K562 (cell line): ENCODE measurements around the gene HEXIM2. TPM values are rescaled to one million over a fixed set of nuclear protein-coding genes. Genes with fewer than 3 reads are reported as not detected.

Experiments
- ATF2 ChIP-seq: sonication (generic); formaldehyde crosslinking; IDR thresholded peaks from 2 replicates; pipeline ENCODE4 v1.8.1; 2022; ENCODE audit warnings: missing genetic modification reagents
- BRD4 ChIP-seq: fragments of 200-600 bp; sonication (generic); IDR thresholded peaks from 2 replicates; pipeline ENCODE4 v1.6.1; 2017; ENCODE audit warnings: inconsistent platforms
- CSDE1 ChIP-seq, 2 experiments: fragments of 450-650 bp; IDR thresholded peaks; 2 replicates each; pipeline ENCODE4 v1.6.1; 2016; ENCODE audit warnings: mild to moderate bottlenecking in 1 of 2
- DEAF1 ChIP-seq: fragments of 450-650 bp; formaldehyde crosslinking; IDR thresholded peaks from 2 replicates; pipeline ENCODE4 v1.4.0; 2020; ENCODE audit warnings: mild to moderate bottlenecking, moderate library complexity
- FUS ChIP-seq: fragments of 200-400 bp; formaldehyde crosslinking; optimal IDR thresholded peaks from 2 replicates; pipeline ENCODE3; 2017; ENCODE audit warnings: low read depth, low read length
- MCM5 ChIP-seq: fragments of 450-650 bp; IDR thresholded peaks from 2 replicates; pipeline ENCODE4 v1.6.1; 2016; ENCODE audit warnings: low read depth
- POLR2AphosphoS2 ChIP-seq: IDR thresholded peaks from 2 replicates; pipeline ENCODE4 v1.6.1; 2012; ENCODE audit warnings: low read length, improper control_type of control experiment
- POU5F1 ChIP-seq: fragments of 150-350 bp; IDR thresholded peaks from 2 replicates; pipeline ENCODE4 v1.6.1; 2014; ENCODE audit warnings: borderline replicate concordance, low read length, low read depth, mild to moderate bottlenecking; ENCODE audit not compliant: partially characterized antibody
- PTTG1 ChIP-seq: fragments of 450-650 bp; IDR thresholded peaks from 2 replicates; pipeline ENCODE4 v1.6.1; 2016; ENCODE audit warnings: low read depth, mild to moderate bottlenecking, missing genetic modification characterization, missing compliant biosample characterization
- SIN3B ChIP-seq: fragments of 450-650 bp; IDR thresholded peaks from 2 replicates; pipeline ENCODE4 v1.6.1; 2017; ENCODE audit warnings: low read depth, mild to moderate bottlenecking, moderate library complexity
- SMC3 ChIP-seq: conservative IDR thresholded peaks from 2 replicates; pipeline ENCODE4 v1.6.1; 2011; ENCODE audit warnings: low read depth, low read length, improper control_type of control experiment; ENCODE audit not compliant: insufficient read depth
- SRSF1 ChIP-seq: fragments of 200-400 bp; formaldehyde crosslinking; IDR thresholded peaks from 2 replicates; pipeline ENCODE4 v1.6.1; 2017; ENCODE audit warnings: mild to moderate bottlenecking, low read depth, low read length, moderate library complexity
- TCFL5 ChIP-seq: fragments of 250-450 bp; sonication (Bioruptor Pico); conservative IDR thresholded peaks from 2 replicates; pipeline ENCODE4 v1.6.1; 2021; ENCODE audit warnings: mild to moderate bottlenecking, moderate library complexity, matching md5 sums
- TEAD1 ChIP-seq, 2 experiments: fragments of 450-650 bp in 1 of 2; sonication (generic) in 1 of 2; formaldehyde crosslinking; IDR thresholded peaks; 2 replicates each; pipeline versions ENCODE4 v1.4.0 to v1.8.0; 2020 to 2022; ENCODE audit warnings: mild to moderate bottlenecking in 2 of 2, missing genetic modification reagents in 1 of 2
- ZNF134 ChIP-seq: fragments of 250-450 bp; sonication (Bioruptor Pico); conservative IDR thresholded peaks from 2 replicates; pipeline ENCODE4 v1.4.0; 2020
- ZNF253 ChIP-seq: fragments of 250-450 bp; sonication (Bioruptor Pico); conservative IDR thresholded peaks from 2 replicates; pipeline ENCODE4 v1.6.1; 2021; ENCODE audit warnings: mild to moderate bottlenecking
- ZNF644 ChIP-seq: fragments of 200-800 bp; sonication (Bioruptor generic); IDR thresholded peaks from 2 replicates; pipeline ENCODE4 v1.6.1; 2016; ENCODE audit warnings: low read depth, missing genetic modification characterization, missing compliant biosample characterization
- ZNF668 ChIP-seq: fragments of 250-450 bp; sonication (Bioruptor Pico); IDR thresholded peaks from 2 replicates; pipeline ENCODE4 v1.8.0; 2022; ENCODE audit warnings: mild to moderate bottlenecking, inconsistent platforms
- ZNF699 ChIP-seq: fragments of 250-450 bp; sonication (Bioruptor Pico); IDR thresholded peaks from 2 replicates; pipeline ENCODE4 v1.8.0; 2021; ENCODE audit warnings: mild to moderate bottlenecking, moderate library complexity; ENCODE audit not compliant: insufficient replicate concordance
- ZNF76 ChIP-seq: fragments of 250-450 bp; sonication (Bioruptor Pico); IDR thresholded peaks from 2 replicates; pipeline ENCODE4 v1.4.0; 2020; ENCODE audit warnings: mild to moderate bottlenecking, moderate library complexity, borderline replicate concordance
- polyA plus RNA-seq, 8 experiments: library from polyadenylated mRNA; depleted of rRNA in 4 of 8; stranded (reverse) in 5 of 8; unstranded in 3 of 8; fragments of >200 nt; fragmentation: Nextera tagmentation in 2 of 8; fragmentation: Illumina TruSeq in 1 of 8; extraction: Ambion mirVana in 2 of 8; extraction: Trizol in 1 of 8; gene quantifications; 2 replicates each; pipeline versions ENCODE4 v1.2.1 to v1.2.3, GENCODE V29; 2011 to 2014; ENCODE audit warnings: inconsistent platforms in 1 of 8, missing spikeins in 1 of 8
- total RNA-seq, 7 experiments: library from RNA; depleted of rRNA in 6 of 7; stranded (reverse); fragments of >200 nt in 6 of 7; fragmentation: Illumina TruSeq in 2 of 7; extraction: Trizol in 2 of 7; gene quantifications; 2 replicates each; pipeline versions ENCODE4 v1.2.1 to v1.2.3, GENCODE V29; 2011 to 2021; ENCODE audit warnings: low replicate concordance in 1 of 7
- TF ChIP-seq, protein P1 (sequence below): fragments of 450-650 bp; IDR thresholded peaks from 2 replicates; pipeline ENCODE4 v1.6.1; 2017; ENCODE audit warnings: antibody characterized with exemption
- TF ChIP-seq, protein P2 (sequence below): fragments of 450-650 bp; IDR thresholded peaks from 2 replicates; pipeline ENCODE4 v1.6.1; 2016; ENCODE audit warnings: antibody characterized with exemption

The HEXIM2 gene
- total and polyA plus RNA-seq, 9 of the 15 experiments (the other 6 are each of a cell fraction or from before 2014, with no cell fraction given), result 0.69 to 3.4 (median 1.1) TPM; not detected in 2

DNA sequence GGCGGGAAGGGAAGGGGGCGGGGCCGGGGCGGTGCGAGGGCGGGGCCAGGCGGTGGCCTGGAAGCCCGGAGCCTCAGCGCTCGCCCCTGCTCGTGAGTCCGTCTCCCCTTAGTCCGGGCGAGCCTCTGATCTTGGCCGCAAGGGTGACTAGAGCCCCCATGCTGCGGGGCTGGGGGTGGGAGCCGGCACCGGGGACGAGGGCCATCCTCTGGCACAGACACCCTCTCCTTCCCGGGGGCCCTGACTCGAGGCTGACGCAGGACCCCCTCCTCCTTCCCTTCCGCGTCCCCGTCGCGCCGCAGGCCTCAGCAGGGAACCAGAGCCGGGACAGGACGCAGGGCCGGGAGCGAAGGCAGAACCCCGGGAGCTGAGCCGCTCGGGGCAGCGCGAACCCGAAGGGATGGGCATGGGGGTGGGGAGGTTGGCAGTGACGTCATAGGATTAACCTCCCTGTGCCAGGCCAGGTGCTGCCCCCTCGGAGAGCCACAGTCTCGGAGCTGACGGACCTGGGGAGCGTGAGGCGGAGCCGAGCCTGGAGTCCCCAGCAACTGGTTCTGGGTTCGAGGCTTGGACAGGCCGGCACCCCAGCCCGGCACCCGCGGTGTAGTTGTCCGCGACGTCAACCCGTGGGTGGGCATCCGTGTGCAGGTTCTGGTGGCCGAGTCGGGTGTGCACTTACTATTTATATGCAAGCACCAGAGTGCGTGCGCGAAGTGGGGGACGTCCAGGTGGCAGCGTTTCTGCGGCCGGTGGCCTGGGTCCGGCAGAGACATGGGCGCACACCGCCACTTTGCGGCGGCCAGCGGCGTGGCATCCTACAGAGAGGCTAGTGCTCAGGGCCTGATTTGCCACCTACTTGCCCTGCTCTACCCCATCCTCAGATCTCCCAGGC, 28.9 kb upstream of the HEXIM2 start (continued):
- TF ChIP-seq, protein P1, sequence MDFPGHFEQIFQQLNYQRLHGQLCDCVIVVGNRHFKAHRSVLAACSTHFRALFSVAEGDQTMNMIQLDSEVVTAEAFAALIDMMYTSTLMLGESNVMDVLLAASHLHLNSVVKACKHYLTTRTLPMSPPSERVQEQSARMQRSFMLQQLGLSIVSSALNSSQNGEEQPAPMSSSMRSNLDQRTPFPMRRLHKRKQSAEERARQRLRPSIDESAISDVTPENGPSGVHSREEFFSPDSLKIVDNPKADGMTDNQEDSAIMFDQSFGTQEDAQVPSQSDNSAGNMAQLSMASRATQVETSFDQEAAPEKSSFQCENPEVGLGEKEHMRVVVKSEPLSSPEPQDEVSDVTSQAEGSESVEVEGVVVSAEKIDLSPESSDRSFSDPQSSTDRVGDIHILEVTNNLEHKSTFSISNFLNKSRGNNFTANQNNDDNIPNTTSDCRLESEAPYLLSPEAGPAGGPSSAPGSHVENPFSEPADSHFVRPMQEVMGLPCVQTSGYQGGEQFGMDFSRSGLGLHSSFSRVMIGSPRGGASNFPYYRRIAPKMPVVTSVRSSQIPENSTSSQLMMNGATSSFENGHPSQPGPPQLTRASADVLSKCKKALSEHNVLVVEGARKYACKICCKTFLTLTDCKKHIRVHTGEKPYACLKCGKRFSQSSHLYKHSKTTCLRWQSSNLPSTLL, result no peak
- TF ChIP-seq, protein P2, sequence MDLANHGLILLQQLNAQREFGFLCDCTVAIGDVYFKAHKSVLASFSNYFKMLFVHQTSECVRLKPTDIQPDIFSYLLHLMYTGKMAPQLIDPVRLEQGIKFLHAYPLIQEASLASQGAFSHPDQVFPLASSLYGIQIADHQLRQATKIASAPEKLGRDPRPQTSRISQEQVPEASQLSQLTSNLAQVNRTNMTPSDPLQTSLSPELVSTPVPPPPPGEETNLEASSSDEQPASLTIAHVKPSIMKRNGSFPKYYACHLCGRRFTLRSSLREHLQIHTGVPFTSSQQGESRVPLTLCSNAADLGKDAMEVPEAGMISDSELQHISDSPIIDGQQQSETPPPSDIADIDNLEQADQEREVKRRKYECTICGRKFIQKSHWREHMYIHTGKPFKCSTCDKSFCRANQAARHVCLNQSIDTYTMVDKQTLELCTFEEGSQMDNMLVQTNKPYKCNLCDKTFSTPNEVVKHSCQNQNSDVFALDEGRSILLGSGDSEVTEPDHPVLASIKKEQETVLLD, result peak; percentile 59; the same call in 1 of the 2 replicates
- TF ChIP-seq ZNF134 (CRISPR knock-in tag) (no peak), CSDE1 (IDR thresholded peaks at IDR 0.05) (no peak), FUS (no peak), TCFL5 (no peak), ZNF253 (CRISPR knock-in tag) (no peak), ZNF668 (no peak), SIN3B (no peak), ZNF644 (tag) (no peak), POLR2AphosphoS2 (no peak), PTTG1 (tag) (no peak), MCM5 (no peak), SRSF1 (no peak), POU5F1 (no peak), ATF2 (CRISPR knock-in tag) (peak; percentile 94), ZNF699 (no peak), TEAD1 (CRISPR knock-in tag; IDR thresholded peaks at IDR 0.05) (no peak), ZNF76 (no peak), DEAF1 (CRISPR knock-in tag) (no peak), SMC3 (peak; percentile 63), BRD4 (no peak)
